HG03045 (cell line): ENCODE data around the gene PAK2.
"Not testable (repeated sequence)": the region's sequence is repeated elsewhere in the genome, so short reads cannot be mapped to it uniquely, and the experiment has no call there.

Source experiments
- ATAC-seq: cut with Tn5 transposase; IDR thresholded peaks from one replicate; pipeline ENCODE4 v1.9.1; 2021; ENCODE audit warnings: mild to moderate bottlenecking, moderate library complexity; ENCODE audit not compliant: unreplicated experiment

The PAK2 gene

DNA sequence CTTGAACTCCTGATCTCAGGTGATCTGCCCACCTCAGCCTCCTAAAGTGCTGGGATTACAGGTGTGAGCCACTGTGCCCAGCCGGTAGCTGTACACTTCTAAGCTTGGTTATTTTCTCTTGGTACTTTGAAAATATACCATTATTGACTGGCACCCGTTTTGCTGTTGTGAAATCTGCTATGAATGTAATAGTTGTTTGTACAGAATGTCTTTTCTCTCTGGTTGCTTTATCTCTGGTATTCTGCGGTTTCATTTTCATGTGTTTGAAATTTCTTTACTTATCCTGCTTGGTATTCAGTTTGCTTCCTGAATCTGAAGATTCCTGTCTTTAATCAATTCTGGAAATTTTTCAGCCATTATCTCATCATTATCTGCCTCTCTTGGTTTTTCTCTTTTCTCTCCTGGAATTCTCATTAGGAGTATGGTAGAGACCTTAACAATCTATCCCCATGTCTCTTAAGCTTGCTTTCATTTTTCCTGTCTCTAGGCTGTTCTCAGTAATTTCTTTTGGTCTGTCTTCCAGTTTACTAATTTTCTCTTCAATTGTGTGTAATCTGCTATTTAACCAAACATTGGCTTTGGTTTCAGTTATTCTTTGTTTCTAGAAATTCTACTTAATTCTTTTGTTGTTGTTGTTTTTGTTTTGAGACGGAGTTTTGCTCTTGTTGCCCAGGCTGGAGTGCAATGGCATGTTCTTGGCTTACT is 2.8 kb upstream of the PAK2 start:
- ATAC-seq: no peak

DNA sequence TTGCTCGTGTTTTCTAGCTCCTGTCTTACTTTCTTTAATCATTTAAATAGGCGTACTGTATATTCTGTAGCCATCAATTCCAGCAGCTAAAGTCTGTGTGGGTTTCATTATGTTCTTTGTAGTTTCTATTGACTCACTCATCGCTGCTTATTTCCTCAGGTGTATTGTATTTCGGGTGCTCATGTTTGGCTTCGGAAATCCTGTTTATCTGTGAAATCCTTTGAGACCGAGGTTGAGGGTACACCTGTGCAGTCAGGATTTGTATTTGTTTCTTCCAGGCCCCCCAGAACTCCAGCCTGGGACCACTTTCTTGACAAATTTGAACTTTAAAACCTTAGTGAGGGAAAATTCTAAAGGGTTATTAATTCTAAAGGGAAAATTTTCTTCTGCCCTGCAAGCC is 2.0 kb upstream of the PAK2 start:
- ATAC-seq: no peak

DNA sequence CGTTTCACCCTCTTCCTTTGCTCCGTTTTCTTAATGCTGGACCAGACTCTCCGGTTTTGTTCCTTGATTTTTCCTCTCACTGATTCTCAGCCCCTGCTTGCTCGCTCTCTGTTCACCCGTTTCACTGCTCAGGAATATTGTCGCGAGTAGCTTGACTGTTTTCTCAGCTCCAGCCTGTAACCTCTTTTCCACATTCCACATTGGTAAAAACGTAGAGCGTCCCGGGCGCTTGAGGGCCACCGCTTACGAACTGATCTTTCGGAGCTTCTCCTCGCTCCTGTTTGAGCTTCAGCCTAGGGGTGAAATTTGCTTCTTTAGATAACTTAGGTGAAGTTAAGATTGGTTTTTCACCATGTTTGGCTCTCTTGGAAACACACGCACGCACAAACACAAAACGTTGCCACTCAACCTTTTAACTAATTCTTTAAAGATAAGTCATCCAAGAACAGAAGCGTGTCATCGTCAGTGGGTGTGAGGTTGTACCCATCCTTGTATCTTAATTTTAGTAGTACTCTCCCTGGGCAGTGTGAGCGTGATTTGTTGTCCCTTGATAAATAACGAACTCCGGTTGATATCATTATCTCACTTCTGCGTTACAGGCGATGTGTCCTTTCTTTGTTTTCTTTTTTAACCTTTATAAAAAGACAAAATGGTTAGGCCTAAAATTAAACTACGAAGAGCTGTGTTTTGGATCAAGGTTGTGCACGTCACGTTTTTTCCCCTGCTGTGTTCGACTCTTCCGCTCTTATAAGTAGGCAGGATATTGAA is 1.0 kb downstream of the PAK2 start:
- no peak for ATAC-seq

DNA sequence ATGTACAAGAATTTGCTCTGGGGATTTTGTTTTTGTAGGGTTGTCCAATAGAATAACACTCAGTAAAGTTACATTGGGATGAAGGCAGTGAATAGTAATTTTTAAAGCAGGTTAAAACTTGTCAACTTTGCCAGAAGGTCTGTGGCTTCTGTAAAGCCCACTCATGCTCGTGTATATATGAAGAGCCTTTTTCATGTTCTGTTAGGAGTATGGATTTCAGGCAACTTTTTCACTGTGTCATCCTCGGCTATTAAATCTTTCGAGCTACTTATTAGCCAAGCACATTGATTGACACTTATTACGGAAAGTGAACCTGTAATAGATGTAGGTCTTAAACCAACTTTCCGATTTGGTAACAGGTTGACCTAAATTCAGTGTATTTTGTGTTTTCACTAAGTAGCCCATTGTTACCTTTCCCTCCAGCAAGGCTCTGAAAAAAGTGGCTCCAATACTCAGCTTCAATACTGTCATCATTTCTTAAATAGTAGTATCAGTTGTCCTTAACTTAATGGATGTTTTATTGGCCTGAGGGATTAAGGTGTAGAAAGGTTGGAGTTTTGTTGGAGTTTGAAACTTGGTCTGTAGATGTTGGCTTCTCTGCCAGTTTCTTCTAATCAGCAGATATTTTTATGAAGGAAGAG is 1.7 kb downstream of the PAK2 start:
- ATAC-seq: no peak

DNA sequence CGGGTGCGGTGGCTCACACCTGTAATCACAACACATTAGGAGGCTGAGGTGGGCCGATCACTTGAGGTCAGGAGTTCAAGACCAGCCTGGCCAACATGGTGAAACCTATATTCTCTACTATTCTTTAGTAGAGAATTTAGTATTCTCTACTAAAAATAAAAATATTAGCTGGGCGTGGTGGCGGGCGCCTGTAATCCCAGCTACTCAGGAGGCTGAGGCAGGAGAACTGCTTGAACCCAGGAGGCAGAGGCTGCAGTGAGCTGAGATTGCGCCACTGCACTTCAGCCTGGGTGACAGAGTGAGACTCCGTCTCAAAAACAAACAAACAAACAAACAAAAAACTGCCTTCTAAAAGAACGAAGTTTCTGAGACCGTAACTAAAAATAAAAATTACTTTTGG is 3.9 kb downstream of the PAK2 start:
- ATAC-seq: not testable (repeated sequence)

DNA sequence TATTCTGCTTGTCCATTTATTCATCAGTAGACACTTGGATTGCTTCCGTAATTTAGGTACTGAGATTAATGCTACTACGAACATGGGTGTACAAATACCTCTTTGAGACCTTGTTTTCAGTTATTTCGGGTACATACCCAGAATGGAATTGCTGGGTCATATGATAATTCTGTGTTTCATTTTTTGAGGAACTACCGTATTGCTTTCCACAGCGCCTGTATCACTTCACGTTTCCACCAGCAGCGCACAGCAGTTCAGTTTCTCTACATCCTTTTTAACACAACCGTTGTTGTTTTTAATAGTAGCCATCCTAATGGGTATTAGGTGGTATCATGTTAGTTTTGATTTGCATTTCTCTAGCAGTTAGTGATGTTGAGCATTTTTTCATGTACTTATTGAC is 9.5 kb downstream of the PAK2 start:
- no peak for ATAC-seq

DNA sequence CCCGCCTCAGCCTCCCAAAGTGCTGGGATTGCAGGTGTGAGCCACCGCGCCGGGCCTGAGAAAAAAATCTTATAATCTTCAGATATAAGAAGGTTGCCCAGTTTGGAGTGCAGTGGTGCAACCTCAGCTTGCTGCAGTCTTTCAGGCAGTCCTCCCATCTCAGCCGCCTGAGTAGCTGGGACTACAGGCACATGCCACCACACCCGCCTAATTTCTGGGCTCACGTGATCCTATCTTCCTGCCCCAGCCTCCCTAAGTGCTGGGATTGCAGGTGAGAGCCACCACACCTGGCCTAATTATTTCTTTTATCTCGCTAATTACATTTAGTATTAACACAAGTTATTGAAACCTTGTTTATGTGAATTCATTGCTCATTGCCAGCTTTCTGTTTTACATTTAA is 13.5 kb downstream of the PAK2 start:
- no peak for ATAC-seq

DNA sequence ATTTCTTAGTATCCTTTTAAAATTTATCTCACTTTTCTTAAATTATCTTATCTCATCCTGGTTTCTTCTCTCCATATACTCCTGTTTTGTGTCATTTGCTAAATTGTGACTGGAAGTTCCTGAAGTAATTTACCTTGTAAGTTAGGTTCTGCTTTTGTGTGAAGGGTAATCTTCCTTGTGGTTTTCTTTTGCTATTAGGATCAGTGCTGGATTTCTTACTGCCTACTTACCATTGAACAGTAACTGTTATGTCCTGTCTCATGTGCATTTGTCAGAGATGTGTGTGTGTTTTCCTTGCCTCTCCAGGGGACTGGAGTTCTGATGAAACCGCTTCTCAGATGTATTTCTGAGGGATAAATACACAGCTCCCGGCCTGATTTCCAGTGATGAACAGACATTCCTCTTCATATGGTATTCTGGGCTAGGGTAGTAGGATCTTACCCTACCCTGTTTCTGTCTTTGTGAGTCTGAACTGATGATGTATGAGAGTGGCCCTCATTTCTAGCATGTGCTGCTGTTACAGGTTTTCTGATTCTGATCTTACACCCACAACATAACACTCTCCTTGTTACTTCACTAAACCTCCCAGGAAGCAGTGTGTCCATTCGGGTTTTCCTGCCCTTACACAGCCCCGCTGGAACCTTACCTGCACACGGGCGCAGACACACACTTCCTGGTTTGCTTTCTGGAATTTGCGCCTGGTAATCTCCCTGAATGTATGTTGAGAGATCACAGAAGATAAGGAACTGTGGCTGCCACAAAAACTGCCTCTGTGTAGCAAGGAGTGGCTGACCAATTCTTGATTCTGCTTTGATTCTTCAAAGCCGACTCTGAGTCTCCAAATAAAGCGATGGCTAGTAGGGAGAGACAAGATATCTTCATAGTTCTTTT is 14.7 kb downstream of the PAK2 start:
- ATAC-seq: no peak

DNA sequence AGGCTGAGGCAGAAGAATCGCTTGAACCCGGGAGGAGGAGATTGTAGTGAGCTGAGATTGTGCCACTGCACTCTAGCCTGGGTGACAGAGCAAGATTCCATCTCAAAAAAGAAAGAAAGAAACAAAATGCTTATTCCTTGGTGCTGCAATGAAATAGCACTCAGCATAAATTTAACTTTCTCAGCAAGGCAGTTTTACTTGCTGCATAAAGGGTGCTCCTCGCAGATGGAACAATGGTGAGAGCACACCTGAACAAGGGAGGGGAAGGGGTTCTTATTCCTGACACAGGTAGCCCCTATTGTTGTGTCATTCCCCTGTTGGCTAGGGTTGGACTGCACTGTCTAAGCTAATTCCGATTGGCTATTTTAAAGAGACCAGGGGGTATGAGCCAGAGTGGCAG is 17.1 kb downstream of the PAK2 start:
- no peak for ATAC-seq

DNA sequence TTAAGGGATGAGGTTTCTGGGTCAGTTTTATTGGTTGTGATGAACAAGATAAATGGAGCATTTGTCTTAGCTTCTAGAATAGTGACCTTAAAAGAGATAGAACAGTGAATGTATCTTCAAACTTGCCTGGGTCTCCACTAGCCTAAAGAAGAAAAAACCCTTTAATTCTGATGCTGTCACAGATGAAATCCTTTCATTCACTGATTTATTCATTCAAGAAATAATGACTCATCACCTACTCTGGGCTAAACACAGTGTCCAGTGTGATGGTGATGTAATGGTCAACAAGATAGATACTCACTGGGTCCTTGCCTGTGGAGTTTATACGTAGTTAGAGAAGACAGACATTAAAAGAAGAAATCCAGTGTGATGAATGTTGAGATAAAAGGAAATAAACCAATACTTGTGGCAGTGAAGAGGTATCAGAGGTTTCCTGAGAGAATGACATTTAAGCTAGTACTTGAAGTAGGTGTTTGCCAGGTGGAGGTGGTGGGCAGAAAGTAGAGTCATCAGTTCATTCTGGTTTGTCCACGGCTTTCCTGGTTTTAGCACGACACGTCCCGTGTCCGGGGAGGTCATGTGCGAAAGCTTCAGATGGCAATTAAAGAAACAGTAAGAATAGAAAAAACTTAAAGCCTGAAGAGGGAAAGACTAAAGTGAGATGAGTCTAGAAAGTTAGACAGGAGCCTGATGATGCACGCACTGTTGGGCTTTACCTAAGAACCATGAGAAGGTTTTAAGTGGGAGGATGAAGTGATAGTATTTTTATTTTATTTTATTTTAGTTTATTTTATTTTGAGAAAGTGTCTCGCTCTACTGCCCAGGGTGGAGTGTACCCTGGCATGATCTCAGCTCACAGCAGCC is 18.5 kb downstream of the PAK2 start:
- ATAC-seq: no peak

DNA sequence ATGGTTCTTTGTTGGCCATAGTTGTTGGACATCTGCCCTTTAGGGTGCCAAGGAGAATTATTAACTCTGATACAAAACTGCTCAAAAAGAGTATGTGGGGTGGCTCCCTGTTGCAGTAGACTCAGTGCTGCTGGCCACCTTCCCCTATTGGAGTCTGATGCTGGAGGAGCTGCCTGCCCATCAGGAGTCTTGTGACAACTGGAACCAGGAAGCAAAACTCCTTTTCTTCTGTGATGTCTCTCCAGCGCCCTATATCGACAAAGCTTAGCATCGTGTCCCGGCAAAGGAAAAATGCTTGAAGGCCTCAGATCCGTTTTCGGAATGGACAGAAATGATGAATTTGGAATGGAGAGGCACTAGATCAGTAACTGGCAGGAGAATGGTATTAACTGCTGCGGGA is 23.5 kb downstream of the PAK2 start:
- ATAC-seq: no peak

DNA sequence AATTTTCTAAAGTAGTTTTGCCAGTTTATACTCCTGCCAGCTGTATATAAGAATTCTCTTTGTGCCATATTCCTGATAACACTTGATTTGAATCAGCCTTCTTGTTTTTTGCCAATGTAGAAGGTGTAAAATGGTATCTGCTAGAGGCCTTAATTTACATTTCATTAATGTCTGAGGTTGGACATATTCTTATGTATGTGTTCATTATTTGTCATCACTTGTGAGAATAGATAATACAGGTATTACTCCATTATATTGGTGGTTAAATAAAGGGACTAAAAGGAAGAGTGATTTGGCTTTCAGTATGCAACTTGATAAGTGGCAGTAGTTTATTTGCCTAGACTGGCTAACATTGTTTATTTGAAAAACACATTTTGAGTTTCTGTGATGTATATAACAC is 25.8 kb downstream of the PAK2 start:
- ATAC-seq: no peak

DNA sequence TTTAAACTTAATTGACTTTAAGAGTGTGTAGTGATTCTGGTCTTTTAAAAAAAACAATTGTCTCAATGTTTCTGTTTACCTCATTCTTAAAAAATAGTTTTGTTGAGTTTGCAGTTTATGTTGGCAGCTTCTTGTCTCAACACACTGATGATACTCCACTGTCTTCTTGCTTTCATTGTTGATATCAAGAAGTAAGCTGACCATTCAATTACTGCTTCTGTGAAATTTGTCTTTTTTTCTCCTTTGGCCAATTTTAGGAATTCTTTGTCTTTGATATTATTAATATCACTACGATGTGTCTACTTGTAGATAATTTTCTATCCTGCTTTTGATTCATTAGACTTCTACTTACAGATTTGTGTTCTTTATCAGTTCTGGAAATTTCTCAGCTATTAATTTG is 31.4 kb downstream of the PAK2 start:
- ATAC-seq: no peak

DNA sequence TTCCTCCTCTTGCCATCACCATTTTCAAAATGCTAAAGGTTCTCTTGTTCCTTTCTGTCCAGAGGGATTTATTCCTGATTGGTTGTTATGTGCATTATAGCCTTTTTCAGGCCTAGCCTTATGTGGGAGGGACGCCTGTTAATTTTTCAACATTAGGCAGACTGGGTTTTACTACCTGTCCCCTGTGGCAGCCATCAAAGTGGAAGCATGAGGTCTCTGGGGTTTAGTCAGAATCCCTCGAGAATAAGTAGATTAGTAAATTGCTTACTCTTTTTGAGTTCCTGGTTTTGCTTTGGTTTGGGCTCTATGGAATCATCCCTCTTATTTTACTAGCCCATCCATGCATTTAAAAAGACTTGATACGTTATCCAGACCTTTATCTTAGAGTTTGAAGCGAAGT is 32.4 kb downstream of the PAK2 start:
- ATAC-seq: no peak

DNA sequence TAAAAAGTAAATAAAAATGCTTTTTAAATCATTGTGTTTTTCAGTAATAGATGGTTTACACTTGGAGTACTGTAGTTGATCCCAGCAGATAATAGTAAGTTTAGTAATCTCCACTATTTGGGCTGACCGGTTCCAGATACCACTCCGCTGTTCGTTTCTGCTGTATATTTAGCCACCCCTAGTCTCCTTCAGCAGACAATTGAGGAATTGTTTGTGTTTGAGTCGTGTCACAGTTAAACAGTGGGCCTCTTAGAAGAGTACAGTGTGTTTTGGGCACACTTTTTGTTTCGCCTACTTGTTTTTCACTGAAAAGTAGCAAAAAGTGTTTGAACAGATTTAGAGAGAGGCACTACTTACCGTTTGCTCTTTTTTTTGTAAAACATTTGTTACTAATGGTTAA is 33.2 kb downstream of the PAK2 start:
- ATAC-seq: no peak

DNA sequence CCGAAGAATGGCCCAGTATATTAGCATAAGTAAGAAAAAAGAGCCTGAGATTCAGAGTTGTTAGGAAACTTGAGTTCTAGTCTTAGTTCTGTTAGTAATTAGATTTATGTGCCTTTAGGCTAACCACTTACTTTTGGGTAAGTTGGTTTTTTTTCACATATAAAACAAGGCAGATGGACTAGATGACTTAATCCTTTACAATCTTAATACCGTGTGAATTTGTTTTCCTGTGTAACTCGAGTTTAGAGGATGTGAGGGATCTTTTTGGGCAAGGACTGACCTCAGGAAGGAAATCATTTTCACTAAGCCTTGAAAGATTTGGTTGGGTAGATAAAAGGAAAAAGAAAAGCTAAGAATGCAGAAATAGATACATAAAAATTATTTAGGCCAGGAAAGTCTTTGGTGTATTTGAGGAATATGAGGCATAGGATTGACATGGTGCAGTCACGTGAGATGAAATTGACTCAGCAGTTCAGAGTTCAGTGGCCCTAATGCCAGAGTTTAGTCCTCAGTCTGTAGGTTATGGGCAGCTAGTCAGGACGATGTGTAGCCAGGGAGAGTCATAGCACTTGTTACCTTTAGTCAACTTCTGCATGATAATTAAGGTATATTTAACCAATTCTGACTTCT is 34.6 kb downstream of the PAK2 start:
- ATAC-seq: no peak

DNA sequence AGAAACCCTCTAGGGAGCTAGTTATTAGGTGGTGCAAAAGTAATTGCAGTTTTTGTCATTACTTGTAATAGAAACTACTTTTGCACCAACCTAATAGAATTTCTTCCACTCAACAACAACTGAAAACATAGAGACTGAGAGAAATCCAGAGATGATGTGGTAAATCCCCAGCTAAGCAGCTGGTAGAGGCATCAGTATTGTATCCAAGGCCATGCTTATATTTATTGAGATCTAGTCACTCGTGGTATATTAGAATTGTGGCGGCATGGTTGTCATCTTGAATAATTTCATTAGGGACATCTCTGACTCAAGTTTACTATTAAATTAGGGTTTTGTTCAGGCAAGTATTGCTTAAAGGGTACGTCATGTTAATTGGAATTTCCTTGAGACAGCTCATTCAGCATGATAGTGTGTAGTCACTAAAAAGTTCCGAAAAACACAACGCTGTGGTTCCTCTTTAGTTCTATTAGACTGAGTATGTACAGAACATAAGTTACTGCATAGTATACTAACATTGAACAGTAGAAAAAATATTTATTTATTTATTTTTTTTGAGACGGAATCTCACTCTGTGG is 35.3 kb downstream of the PAK2 start:
- no peak for ATAC-seq

DNA sequence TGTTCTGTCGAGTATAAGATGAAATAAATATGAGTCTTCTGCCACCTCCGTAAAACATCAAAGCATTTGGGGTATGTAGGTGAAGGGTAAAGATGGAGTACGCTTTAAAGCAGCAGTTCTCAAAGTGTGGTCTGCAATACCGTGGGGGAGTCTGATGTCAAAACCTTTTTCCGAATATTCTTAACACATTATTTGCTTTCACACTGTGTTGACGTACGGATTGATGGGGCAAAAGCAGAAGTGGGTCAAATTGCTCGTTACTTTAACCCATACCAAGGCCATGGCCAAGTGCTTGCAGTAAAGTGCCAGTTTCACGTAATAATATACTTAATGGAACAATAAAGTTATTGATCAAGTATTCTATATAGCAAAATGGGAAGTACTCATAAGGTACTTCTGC is 36.3 kb downstream of the PAK2 start:
- ATAC-seq: no peak

DNA sequence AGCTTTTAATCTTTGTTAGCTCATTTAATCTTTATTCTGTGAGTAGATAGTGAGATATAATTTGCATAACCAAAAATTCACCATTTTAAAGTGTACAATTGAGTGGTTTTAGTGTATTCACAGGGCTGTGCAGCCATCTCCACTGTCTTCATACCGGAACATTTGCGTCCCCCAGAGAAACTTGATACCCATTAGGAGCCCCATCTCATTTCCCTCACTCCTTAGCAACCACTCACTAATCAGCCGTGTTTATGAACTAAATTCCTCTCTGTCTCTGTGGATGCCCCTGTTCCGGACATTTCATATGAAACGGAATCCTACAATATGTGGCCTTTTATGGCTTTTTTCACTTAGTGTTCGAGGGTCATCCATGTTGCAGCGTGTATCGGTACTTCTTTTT is 38.2 kb downstream of the PAK2 start:
- ATAC-seq: no peak
